22Rv1 (cell line): Measurements from ENCODE around the gene PCARE.

Source experiments
- ZFX ChIP-seq: fragments of 450-650 bp; IDR thresholded peaks from 2 replicates; pipeline ENCODE4 v1.6.1; 2017; ENCODE audit warnings: antibody characterized with exemption, borderline replicate concordance
- TF ChIP-seq, protein P1 (sequence below): fragments of 450-650 bp; IDR thresholded peaks from 2 replicates; pipeline ENCODE4 v1.5.1; 2017; ENCODE audit warnings: mild to moderate bottlenecking

DNA sequence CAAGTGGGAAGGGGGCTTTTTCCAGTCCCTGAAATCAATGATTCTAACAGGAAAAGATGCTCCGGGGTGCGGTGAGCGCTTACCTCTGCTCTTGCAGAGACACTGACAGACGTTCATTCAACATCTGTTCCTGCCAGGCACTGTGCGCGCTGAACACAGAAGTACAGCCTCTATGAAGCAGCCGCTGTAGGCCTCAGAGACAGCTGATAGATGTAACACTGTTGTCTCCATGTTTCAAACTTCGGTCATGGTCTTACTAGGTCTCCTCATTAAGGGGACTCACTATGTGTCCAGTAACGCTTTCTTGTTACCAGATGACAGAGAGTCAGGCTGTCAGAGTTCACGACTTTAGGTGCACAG lies 40.2 kb upstream of the PCARE start:
- TF ChIP-seq, protein P1, sequence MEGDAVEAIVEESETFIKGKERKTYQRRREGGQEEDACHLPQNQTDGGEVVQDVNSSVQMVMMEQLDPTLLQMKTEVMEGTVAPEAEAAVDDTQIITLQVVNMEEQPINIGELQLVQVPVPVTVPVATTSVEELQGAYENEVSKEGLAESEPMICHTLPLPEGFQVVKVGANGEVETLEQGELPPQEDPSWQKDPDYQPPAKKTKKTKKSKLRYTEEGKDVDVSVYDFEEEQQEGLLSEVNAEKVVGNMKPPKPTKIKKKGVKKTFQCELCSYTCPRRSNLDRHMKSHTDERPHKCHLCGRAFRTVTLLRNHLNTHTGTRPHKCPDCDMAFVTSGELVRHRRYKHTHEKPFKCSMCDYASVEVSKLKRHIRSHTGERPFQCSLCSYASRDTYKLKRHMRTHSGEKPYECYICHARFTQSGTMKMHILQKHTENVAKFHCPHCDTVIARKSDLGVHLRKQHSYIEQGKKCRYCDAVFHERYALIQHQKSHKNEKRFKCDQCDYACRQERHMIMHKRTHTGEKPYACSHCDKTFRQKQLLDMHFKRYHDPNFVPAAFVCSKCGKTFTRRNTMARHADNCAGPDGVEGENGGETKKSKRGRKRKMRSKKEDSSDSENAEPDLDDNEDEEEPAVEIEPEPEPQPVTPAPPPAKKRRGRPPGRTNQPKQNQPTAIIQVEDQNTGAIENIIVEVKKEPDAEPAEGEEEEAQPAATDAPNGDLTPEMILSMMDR, result no peak
- no peak for TF ChIP-seq ZFX
